Measurements from ENCODE around the gene CHSY1. TPM values are rescaled to one million over a fixed set of nuclear protein-coding genes. Genes with fewer than 3 reads are reported as not detected.

Gene CHSY1
- total and polyA plus RNA-seq, 5 donors, result 11.9 to 44.7 (median 27.0) TPM

DNA sequence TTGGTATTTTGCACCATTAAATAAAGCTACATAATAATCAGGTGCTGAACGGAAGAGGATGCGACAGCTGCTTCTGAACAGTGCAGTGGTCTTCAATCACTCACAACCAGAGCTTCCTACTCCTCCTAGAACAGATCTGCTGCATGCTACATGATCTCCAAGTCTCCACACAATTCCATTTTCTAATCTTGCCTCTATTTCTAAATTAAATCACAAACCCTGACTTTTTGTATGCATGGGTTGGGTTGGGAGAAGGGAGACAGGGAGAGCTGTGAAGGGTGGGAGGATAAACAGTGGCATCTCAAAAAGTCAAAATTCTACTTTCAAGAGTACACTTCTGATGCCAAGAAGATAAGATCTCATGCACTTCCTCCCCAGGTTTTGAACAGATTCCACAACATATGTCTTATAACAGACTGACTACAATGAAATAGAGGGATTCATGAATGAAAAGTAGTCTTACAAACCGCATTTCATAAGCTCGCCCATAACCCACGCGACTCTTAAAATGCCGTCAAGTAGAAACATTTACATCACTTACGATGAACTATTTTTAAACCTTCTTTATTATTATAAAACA, 57.2 kb downstream of the CHSY1 start:
- Histone ChIP-seq H3K9me3 (ENCODE audit: control insufficient read depth, low read length) (no peaks in the 10 kb centered on the region), H3K27me3 (ENCODE audit: control insufficient read depth, insufficient read depth) (no peaks in the 10 kb centered on the region), H3K4me1 (ENCODE audit: control insufficient read depth, insufficient read depth, low read length) (peaks cover 12% of the 10 kb centered on the region), H3K27ac (ENCODE audit: low read length) (peak overlapping the region; percentile 42), H3K4me3 (ENCODE audit: low read length) (no peak overlapping the region)
- WGBS, result 59% methylated on average over 8 of the region's 8 CpGs
- ATAC-seq (no peak), DNase-seq (no peak)
- intact Hi-C loops (cut with DNase I), result loop anchor here in 3 of 4 donors (5.0 to 10.0 kb wide), 2 partner anchors 50 to 53 kb away; no protein-coding TSS in a partner anchor

DNA sequence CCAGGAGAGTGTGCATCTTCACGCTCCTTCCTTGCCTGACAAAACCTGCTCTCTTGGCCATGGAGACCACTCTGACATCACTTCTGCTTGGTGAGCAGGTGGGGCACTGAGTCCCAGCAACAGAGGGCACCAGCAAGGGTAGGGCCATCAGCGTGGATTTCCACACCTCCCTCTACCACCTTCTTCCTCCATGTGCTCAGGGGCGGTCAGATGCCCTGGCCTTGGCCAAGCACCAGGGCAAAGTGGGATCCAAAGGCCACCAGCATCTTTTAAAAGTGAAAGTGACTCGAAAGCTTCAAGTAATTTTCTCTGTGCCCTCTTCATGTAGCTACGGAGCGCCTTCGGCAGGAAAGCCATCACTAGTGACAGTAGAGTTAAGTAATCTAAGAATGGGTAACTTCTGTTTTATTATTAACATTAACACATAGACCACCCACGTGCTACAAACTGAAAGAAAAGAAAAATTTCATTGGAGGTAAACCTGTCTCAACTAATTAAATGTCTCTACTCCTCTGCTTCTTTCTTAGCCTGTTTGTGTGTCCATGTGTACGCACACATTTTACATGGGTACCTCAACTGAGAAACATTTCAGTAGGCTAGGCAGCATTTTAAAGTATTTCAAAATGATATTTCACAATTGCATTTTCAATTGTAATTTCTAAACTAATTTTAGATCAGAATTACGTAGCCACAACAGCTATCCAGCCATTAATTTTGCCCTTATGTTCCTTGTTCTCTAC, 57.9 kb downstream of the CHSY1 start:
- Histone ChIP-seq H3K4me1 (ENCODE audit: control insufficient read depth, insufficient read depth, low read length) (peaks cover 13% of the 10 kb centered on the region), H3K27ac (ENCODE audit: low read length) (peak overlapping the region; percentile 40), H3K4me3 (ENCODE audit: low read length) (no peak overlapping the region), H3K9me3 (ENCODE audit: control insufficient read depth, low read length) (no peaks in the 10 kb centered on the region), H3K27me3 (ENCODE audit: control insufficient read depth, insufficient read depth) (no peaks in the 10 kb centered on the region)
- WGBS, result 67% methylated on average over 10 of the region's 10 CpGs
- ATAC-seq, result peak; percentile 1 to 8
- DNase-seq, result no peak
- intact Hi-C loops (cut with DNase I), result loop anchor here in 2 of 4 donors (10.0 kb wide), 1 partner anchor 51 kb away; no protein-coding TSS in a partner anchor

DNA sequence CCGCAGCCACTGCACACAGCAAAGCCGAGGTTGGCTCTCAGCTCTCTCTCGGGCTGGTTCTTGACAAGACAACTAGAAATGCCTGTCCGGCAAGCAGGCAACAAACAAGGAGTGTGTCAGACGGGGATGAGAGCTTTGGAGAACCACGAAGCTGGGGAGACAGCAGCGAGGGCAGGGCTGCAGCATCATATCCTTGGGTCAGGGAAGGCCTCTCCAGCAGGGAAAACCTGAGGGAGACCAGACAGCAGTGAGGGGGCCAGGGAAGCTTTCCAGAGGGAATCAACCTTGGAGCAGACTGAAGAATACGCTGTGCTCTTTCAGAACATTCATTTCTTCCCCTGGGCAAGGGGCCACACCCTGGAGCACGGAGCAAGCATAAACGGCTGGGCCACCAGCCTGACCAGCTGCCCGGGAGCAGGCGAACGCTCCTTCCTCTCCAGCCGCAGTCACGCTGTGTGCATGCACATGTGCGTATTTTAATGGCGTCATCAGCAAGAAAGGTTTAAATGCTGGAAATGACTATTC, 58.7 kb downstream of the CHSY1 start:
- H3K9me3 ChIP-seq (ENCODE audit: control insufficient read depth, low read length), result no peaks in the 10 kb centered on the region
- peak; percentile 69 for ATAC-seq
- H3K4me1 ChIP-seq (ENCODE audit: control insufficient read depth, insufficient read depth, low read length), result peaks cover 12% of the 10 kb centered on the region
- peak; percentile 81 to 90 (median 83) for DNase-seq
- no peaks in the 10 kb centered on the region for H3K27me3 ChIP-seq (ENCODE audit: control insufficient read depth, insufficient read depth)
- intact Hi-C loops (cut with DNase I), result loop anchor here in 2 of 4 donors (10.0 kb wide), 1 partner anchor 52 kb away; no protein-coding TSS in a partner anchor
- WGBS, result 47% methylated on average over 17 of the region's 17 CpGs
- peak overlapping the region; percentile 68 for H3K27ac ChIP-seq (ENCODE audit: low read length)
- no peak overlapping the region for H3K4me3 ChIP-seq (ENCODE audit: low read length)

DNA sequence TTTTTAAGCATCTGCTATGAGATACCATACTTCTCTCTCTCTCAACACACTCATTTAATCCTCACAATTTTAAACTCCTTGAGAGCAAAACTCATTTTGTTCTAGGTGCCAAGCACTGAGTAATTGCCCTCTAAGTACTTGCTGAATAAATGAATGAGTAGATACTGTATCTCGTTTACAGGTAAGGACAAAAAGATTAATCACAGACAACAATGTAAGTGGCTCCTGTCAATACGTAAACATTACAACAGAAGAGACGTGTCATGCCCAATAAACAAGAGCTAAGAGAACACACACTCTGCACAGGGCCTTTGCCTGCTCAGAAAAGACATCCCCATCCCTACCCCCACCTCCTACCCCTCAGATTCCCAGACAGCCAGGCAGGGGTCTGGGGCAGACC, 59.8 kb downstream of the CHSY1 start:
- H3K4me3 ChIP-seq (ENCODE audit: low read length), result no peak overlapping the region
- no peak for ATAC-seq
- intact Hi-C loops (cut with DNase I), result loop anchor here in 2 of 4 donors (10.0 kb wide), 1 partner anchor 53 kb away; no protein-coding TSS in a partner anchor
- no peaks in the 10 kb centered on the region for H3K9me3 ChIP-seq (ENCODE audit: control insufficient read depth, low read length)
- no peak overlapping the region for H3K27ac ChIP-seq (ENCODE audit: low read length)
- WGBS, result 66% methylated on average over 3 of the region's 3 CpGs
- H3K27me3 ChIP-seq (ENCODE audit: control insufficient read depth, insufficient read depth), result no peaks in the 10 kb centered on the region
- H3K4me1 ChIP-seq (ENCODE audit: control insufficient read depth, insufficient read depth, low read length), result peaks cover 15% of the 10 kb centered on the region
- DNase-seq, result no peak

DNA sequence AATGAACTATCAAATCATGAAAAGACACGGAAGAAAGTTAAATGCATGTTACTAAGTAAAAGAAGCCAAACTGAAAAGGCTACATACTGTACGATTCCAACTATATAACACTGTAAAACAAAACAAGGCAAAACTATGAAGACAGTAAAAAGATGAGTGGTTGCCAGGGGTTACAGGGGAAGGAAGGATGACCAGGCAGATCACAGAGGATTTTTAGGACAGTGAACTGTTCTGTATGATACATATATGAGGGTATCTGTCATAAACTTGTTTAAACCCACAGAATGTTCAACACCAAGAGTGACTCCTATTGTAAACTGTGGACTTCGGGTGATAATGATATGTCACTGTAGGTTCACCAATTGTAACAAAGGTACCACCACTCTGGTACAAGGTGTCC, 60.6 kb downstream of the CHSY1 start:
- no peak overlapping the region for H3K27ac ChIP-seq (ENCODE audit: low read length)
- DNase-seq (no peak), ATAC-seq (no peak)
- H3K4me1 ChIP-seq (ENCODE audit: control insufficient read depth, insufficient read depth, low read length), result peaks cover 15% of the 10 kb centered on the region
- WGBS, result 59% methylated on average over 3 of the region's 3 CpGs
- no peaks in the 10 kb centered on the region for H3K9me3 ChIP-seq (ENCODE audit: control insufficient read depth, low read length)
- H3K4me3 ChIP-seq (ENCODE audit: low read length), result no peak overlapping the region
- no peaks in the 10 kb centered on the region for H3K27me3 ChIP-seq (ENCODE audit: control insufficient read depth, insufficient read depth)
- intact Hi-C loops (cut with DNase I), result loop anchor here in 2 of 4 donors (10.0 kb wide), 1 partner anchor 54 kb away; no protein-coding TSS in a partner anchor

DNA sequence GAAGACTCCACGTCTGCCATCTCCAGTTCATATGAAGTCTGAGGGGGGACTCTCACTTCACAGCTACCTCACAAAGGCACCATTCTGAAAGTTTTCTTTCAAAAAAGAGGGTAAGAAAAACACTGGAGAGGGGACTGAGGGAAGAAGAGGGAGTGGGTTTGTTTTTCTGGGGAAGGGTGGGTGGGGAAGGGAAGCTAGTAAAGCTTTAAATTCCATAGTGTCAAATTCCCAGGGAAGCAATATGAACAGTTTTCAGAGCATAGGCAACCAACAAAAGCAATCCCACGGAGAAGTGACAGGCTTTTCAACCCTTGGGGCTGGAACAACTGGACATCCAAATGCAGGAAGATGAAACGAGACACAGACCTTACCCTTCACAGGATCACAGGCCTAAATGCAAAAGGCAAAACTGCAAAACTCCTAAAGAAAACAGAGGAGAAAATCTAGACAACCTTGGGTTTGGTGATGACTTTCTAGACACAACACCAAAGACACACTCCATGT, 61.7 kb downstream of the CHSY1 start:
- ATAC-seq (no peak), DNase-seq (no peak)
- intact Hi-C loops (cut with DNase I), result loop anchor here in 2 of 4 donors (10.0 kb wide), 1 partner anchor 55 kb away; no protein-coding TSS in a partner anchor
- Histone ChIP-seq H3K9me3 (ENCODE audit: control insufficient read depth, low read length) (no peaks in the 10 kb centered on the region), H3K27ac (ENCODE audit: low read length) (peak overlapping the region; percentile 65), H3K4me3 (ENCODE audit: low read length) (no peak overlapping the region), H3K27me3 (ENCODE audit: control insufficient read depth, insufficient read depth) (no peaks in the 10 kb centered on the region), H3K4me1 (ENCODE audit: control insufficient read depth, insufficient read depth, low read length) (peaks cover 20% of the 10 kb centered on the region)
- 45% methylated on average over 3 of the region's 3 CpGs for WGBS

DNA sequence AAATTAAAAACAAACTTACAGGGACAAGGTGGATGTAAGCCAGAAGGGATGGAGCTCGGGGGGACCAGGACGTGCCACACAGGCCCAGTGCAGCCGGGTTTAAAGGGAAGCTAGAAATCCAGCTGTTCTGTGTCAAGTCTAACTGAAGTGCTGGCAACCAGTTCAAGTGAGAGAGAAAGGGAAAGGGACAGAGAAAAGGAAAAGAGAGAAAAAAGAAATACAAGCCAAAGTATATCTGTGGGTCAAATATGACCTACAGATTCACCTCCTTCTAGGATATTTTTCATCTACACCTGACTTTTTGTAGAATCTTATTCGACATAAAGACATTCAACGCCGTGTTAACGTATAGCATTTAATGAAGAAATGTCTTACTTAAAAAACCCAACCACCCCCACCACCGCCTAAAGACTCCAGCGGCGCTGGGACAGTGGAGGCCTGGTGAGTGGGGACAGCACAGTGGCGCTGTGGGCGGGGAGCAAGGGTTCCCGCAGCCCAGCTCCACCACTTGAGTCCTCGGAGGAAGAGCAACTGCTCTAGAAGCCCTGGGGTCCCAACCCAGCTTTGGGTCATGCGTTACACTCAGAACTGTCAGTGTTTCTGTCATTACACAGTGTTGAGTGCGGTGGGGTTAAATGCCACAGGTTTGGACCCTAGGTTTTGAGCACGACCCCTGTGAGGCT, 62.3 kb downstream of the CHSY1 start:
- Histone ChIP-seq H3K9me3 (ENCODE audit: control insufficient read depth, low read length) (no peaks in the 10 kb centered on the region), H3K4me3 (ENCODE audit: low read length) (no peak overlapping the region), H3K27ac (ENCODE audit: low read length) (peak overlapping the region; percentile 89), H3K27me3 (ENCODE audit: control insufficient read depth, insufficient read depth) (no peaks in the 10 kb centered on the region), H3K4me1 (ENCODE audit: control insufficient read depth, insufficient read depth, low read length) (peaks cover 20% of the 10 kb centered on the region)
- peak; percentile 30 to 53 for ATAC-seq
- intact Hi-C loops (cut with DNase I), result loop anchor here in 3 of 4 donors (10.0 kb wide), 1 partner anchor 55 kb away; no protein-coding TSS in a partner anchor
- no peak for DNase-seq
- 58% methylated on average over 17 of the region's 17 CpGs for WGBS

DNA sequence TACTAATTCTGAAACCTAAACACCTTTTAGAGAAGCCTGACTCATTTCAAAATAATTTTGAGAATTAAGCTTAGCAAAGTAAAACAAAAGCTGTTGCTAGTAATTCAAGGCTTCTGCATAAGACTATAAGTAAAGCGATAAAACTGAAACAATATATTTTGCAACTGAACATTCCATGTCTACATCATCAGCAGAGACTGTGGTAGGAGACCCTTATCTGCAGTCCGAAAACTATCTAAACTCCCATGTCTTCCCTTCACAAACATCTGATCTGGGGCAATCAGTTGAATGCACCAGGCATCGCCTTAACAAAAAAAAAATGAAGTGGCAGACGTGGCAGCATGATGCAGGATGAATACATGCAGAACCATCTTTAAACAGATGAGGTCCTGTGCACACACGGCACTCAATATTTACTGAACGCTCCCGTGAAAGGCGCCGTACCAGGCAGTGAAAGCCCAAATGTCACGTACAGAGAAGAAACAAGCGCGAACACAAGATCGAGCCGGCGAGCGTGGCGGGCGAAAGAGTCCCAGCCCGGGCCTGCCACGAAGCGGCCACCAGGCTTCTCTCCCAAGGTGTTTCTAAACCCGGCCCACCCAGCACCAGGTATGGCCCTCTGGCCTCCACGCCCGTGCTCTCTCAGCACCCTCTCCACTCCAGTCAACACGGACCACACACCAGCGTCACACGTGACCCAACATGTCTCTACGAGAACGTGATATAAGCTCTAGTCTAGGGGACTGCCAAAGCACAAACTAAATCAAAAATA, 63.0 kb downstream of the CHSY1 start:
- Histone ChIP-seq H3K27ac (ENCODE audit: low read length) (peak overlapping the region; percentile 89), H3K4me1 (ENCODE audit: control insufficient read depth, insufficient read depth, low read length) (peaks cover 19% of the 10 kb centered on the region), H3K27me3 (ENCODE audit: control insufficient read depth, insufficient read depth) (no peaks in the 10 kb centered on the region), H3K4me3 (ENCODE audit: low read length) (peak overlapping the region; percentile 65), H3K9me3 (ENCODE audit: control insufficient read depth, low read length) (no peaks in the 10 kb centered on the region)
- peak; percentile 22 to 60 for ATAC-seq
- intact Hi-C loops (cut with DNase I), result loop anchor here in 1 of 4 donors (10.0 kb wide), 1 partner anchor 56 kb away; no protein-coding TSS in a partner anchor
- DNase-seq, result peak; percentile 54 to 87 (median 78)
- 37% methylated on average over 29 of the region's 29 CpGs for WGBS

DNA sequence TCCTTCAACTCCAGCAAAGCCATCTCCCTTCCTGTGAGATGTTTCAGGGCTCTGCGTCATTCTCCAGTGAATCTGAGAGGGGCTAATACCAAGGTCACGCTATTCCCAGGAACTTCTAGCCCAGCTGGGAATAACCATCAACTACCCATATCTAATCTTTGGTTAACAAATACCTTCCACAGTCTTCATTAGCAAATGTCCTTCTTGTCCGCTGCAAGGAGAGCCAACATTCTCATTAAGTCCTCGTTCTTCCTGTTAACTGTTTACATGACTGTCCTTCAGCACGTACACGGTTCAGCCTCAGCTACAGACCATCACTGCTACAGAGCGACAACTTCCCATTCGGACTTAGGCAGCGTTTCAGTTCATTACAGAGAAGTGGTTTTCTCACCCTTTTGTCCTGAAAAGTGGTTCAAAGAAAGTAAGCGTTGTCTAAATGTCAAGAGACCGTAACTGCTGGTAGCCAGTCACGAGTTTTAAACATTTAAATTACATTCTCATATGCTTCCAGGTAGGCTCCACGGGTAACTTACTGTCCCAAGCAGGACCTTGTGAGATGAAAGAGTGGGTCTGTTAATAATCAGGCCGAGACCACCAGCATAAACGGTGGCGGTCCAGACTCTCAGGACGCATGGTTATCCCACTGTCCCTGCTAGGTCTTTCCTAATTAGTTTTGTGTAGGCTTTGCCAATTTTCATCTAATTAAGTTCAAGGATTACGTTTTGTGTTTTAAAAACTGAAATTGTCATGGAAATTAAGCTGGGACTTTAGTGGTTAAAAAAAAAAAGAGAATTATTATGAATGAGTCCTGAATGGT, 63.8 kb downstream of the CHSY1 start:
- intact Hi-C loops (cut with DNase I), result loop anchor here in 1 of 4 donors (10.0 kb wide), 1 partner anchor 57 kb away; no protein-coding TSS in a partner anchor
- H3K27me3 ChIP-seq (ENCODE audit: control insufficient read depth, insufficient read depth), result no peaks in the 10 kb centered on the region
- ATAC-seq (peak; percentile 77 to 86), DNase-seq (peak in 1 of 3 donors; percentile 50)
- 17% methylated on average over 18 of the region's 18 CpGs for WGBS
- H3K4me3 ChIP-seq (ENCODE audit: low read length), result peak overlapping the region; percentile 65
- H3K4me1 ChIP-seq (ENCODE audit: control insufficient read depth, insufficient read depth, low read length), result peaks cover 13% of the 10 kb centered on the region
- peak overlapping the region; percentile 98 for H3K27ac ChIP-seq (ENCODE audit: low read length)
- H3K9me3 ChIP-seq (ENCODE audit: control insufficient read depth, low read length), result no peaks in the 10 kb centered on the region
